Astrocyte (in vitro differentiated cells and primary cell): ENCODE measurements around the gene FAAH2. TPM values are rescaled to one million over a fixed set of nuclear protein-coding genes. Genes with fewer than 3 reads are reported as not detected.

ENCODE experiments used
- DNase-seq: peaks from one replicate; pipeline ENCODE4 v3.0.0-alpha.2; 2010; ENCODE audit warnings: low read depth
- FAIRE-seq: peaks from 2 replicates; lab custom pipeline; 2011; peaks lifted over from hg19 to GRCh38; lab: Jason Lieb, UNC
- H2AFZ ChIP-seq: 2 replicates; pipeline ENCODE4 v1.6.0; 2012; ENCODE audit warnings: low read depth, low read length, inconsistent platforms
- H3K27ac ChIP-seq: 2 replicates; pipeline ENCODE4 v1.5.1; 2011; ENCODE audit warnings: low read depth, low read length, inconsistent platforms
- H3K27me3 ChIP-seq: 2 replicates; pipeline ENCODE4 v1.6.0; 2011; ENCODE audit warnings: low read length, inconsistent platforms; ENCODE audit not compliant: insufficient read depth
- H3K36me3 ChIP-seq: 2 replicates; pipeline ENCODE4 v1.5.1; 2011; ENCODE audit warnings: low read length, inconsistent platforms; ENCODE audit not compliant: insufficient read depth
- H3K4me1 ChIP-seq: 2 replicates; pipeline ENCODE4 v1.5.1; 2011; ENCODE audit warnings: low read length, inconsistent platforms; ENCODE audit not compliant: insufficient read depth
- H3K4me2 ChIP-seq: 2 replicates; pipeline ENCODE4 v1.6.0; 2012; ENCODE audit warnings: low read length, inconsistent platforms
- H3K4me3 ChIP-seq: 2 replicates; pipeline ENCODE4 v1.5.1; 2011; ENCODE audit warnings: low read depth, mild to moderate bottlenecking, low read length, inconsistent platforms; ENCODE audit not compliant: insufficient read depth
- H3K79me2 ChIP-seq: 2 replicates; pipeline ENCODE4 v1.6.0; 2012; ENCODE audit warnings: mild to moderate bottlenecking, low read length, inconsistent platforms; ENCODE audit not compliant: insufficient read depth
- H3K9ac ChIP-seq: 2 replicates; pipeline ENCODE4 v1.6.0; 2012; ENCODE audit warnings: mild to moderate bottlenecking, low read length, inconsistent platforms
- H3K9me3 ChIP-seq: 2 replicates; pipeline ENCODE4 v1.5.1; 2012; ENCODE audit warnings: low read depth, mild to moderate bottlenecking, low read length, inconsistent platforms; ENCODE audit not compliant: insufficient read depth
- H4K20me1 ChIP-seq: 2 replicates; pipeline ENCODE4 v1.6.0; 2012; ENCODE audit warnings: low read length, inconsistent platforms; ENCODE audit not compliant: insufficient read depth
- H3K27ac Mint-ChIP-seq: one replicate; pipeline ENCODE4 v1.8.0; 2021; ENCODE audit warnings: mild to moderate bottlenecking, mixed read lengths; ENCODE audit not compliant: unreplicated experiment
- H3K27me3 Mint-ChIP-seq: one replicate; pipeline ENCODE4 v1.8.0; 2021; ENCODE audit warnings: low read depth, mixed read lengths; ENCODE audit not compliant: unreplicated experiment
- H3K36me3 Mint-ChIP-seq: one replicate; pipeline ENCODE4 v1.8.0; 2021; ENCODE audit warnings: low read depth, mixed read lengths; ENCODE audit not compliant: unreplicated experiment
- H3K4me1 Mint-ChIP-seq: one replicate; pipeline ENCODE4 v1.8.0; 2021; ENCODE audit warnings: low read depth, mixed read lengths; ENCODE audit not compliant: unreplicated experiment
- H3K4me3 Mint-ChIP-seq: one replicate; pipeline ENCODE4 v1.8.0; 2021; ENCODE audit warnings: mild to moderate bottlenecking, moderate library complexity, mixed read lengths; ENCODE audit not compliant: unreplicated experiment
- H3K9me3 Mint-ChIP-seq: one replicate; pipeline ENCODE4 v1.8.0; 2021; ENCODE audit warnings: mild to moderate bottlenecking, mixed read lengths; ENCODE audit not compliant: unreplicated experiment
- CTCF ChIP-seq: IDR thresholded peaks from 2 replicates; pipeline ENCODE4 v1.5.1; 2011; ENCODE audit warnings: low read depth, mild to moderate bottlenecking, inconsistent platforms, low read length, moderate library complexity; ENCODE audit not compliant: insufficient read depth
- EZH2 ChIP-seq: IDR thresholded peaks from 2 replicates; pipeline ENCODE4 v1.6.1; 2012; ENCODE audit warnings: mild to moderate bottlenecking, low read length, inconsistent platforms; ENCODE audit not compliant: insufficient read depth
- total RNA-seq: library from RNA; stranded (reverse); gene quantifications from 2 replicates; pipeline ENCODE4 v1.2.1, GENCODE V29; 2021

The FAAH2 gene
- total RNA-seq, 1 donor from 2014 or later = 0.20 TPM

GRCh38 chrX:57481514-57481913 is 195.0 kb downstream of the FAAH2 start:
- Mint-ChIP-seq H3K9me3 (no peaks in the 10 kb centered on the region), H3K27me3 (no peaks in the 10 kb centered on the region), H3K4me1 (no peaks in the 10 kb centered on the region), H3K36me3 (no peaks in the 10 kb centered on the region), H3K4me3 (no peak overlapping the region), H3K27ac (no peak overlapping the region)
- TF ChIP-seq EZH2 (no peak), CTCF (no peak)
- Histone ChIP-seq H2AFZ (no peak overlapping the region), H3K79me2 (no peaks in the 10 kb centered on the region), H3K27me3 (no peaks in the 10 kb centered on the region), H3K4me2 (no peak overlapping the region), H3K36me3 (no peaks in the 10 kb centered on the region), H3K9ac (no peak overlapping the region), H3K9me3 (no peaks in the 10 kb centered on the region), H3K4me1 (no peaks in the 10 kb centered on the region), H3K4me3 (no peak overlapping the region), H3K27ac (no peak overlapping the region), H4K20me1 (no peaks in the 10 kb centered on the region)
- no peak for FAIRE-seq
- no peak for DNase-seq

DNA sequence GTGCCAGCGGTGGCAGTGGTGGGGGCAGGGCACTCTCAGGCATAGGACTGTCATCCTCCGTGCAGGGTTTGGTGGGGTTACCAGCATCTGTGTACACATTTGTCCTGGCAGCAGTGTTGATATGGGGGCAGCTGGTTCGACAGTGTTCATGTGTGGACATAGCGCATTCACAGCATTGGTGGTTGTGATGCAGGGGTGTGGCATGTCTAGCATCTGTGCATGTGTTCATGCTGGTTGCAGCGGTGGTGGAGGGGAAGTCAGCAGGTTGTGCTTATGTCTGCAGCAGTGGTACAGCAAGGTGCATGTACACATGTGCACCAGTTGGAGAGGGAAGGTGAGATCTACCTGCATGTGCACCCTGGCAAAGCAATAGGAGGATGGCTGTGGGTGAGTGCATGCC is 230.0 kb downstream of the FAAH2 start:
- DNase-seq (no peak), FAIRE-seq (no peak)
- Histone ChIP-seq H3K36me3 (no peaks in the 10 kb centered on the region), H3K9ac (no peak overlapping the region), H4K20me1 (no peaks in the 10 kb centered on the region), H3K4me1 (no peaks in the 10 kb centered on the region), H3K4me2 (no peak overlapping the region), H3K79me2 (no peaks in the 10 kb centered on the region), H3K9me3 (no peaks in the 10 kb centered on the region), H3K4me3 (no peak overlapping the region), H2AFZ (no peak overlapping the region), H3K27ac (no peak overlapping the region), H3K27me3 (no peaks in the 10 kb centered on the region)
- no peaks in the 10 kb centered on the region for H3K36me3 Mint-ChIP-seq
- no peaks in the 10 kb centered on the region for H3K4me1 Mint-ChIP-seq
- no peaks in the 10 kb centered on the region for H3K9me3 Mint-ChIP-seq
- H3K27ac Mint-ChIP-seq = no peak overlapping the region
- no peak overlapping the region for H3K4me3 Mint-ChIP-seq
- H3K27me3 Mint-ChIP-seq = peaks cover 2% of the 10 kb centered on the region
- TF ChIP-seq EZH2 (no peak), CTCF (no peak)

DNA sequence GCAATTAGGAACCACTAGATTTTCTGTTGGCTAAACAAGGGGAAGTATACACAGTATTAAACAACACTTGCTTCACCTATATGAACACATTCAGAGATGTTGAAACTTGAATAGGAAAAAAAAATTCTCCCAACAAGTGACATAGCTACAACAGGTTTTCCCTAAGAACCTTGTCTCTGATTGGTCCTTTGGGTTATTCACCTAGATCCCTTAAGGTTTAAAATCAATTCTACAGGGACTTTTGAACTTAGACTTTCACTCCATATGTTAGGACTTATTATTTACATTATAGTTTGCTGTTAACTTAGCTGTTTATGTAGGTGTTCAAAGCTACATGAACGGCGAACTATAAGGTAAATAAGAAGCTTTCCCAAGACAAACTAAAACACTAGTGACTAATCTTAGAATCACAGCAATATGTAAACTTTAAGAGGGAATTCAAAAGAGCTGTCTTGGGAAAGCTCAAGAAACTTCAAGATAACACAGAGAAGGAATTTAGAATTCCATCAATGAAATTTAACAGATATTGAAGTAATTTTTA is 233.1 kb downstream of the FAAH2 start:
- Histone ChIP-seq H3K27me3 (no peaks in the 10 kb centered on the region), H3K9ac (no peak overlapping the region), H3K36me3 (no peaks in the 10 kb centered on the region), H3K9me3 (no peaks in the 10 kb centered on the region), H3K4me1 (no peaks in the 10 kb centered on the region), H4K20me1 (no peaks in the 10 kb centered on the region), H3K27ac (no peak overlapping the region), H3K4me2 (no peak overlapping the region), H2AFZ (no peak overlapping the region), H3K79me2 (no peaks in the 10 kb centered on the region), H3K4me3 (no peak overlapping the region)
- peaks cover 3% of the 10 kb centered on the region for H3K27me3 Mint-ChIP-seq
- TF ChIP-seq EZH2 = no peak
- TF ChIP-seq CTCF = no peak
- H3K36me3 Mint-ChIP-seq = no peaks in the 10 kb centered on the region
- H3K4me3 Mint-ChIP-seq = no peak overlapping the region
- FAIRE-seq (no peak), DNase-seq (no peak)
- no peak overlapping the region for H3K27ac Mint-ChIP-seq
- peaks cover 2% of the 10 kb centered on the region for H3K9me3 Mint-ChIP-seq
- H3K4me1 Mint-ChIP-seq = no peaks in the 10 kb centered on the region
